A673 (cell line): ENCODE results near the gene STXBP5. TPM values are rescaled to one million over a fixed set of nuclear protein-coding genes. Genes with fewer than 3 reads are reported as not detected.

Experiments
- BruUV-seq: library from RNA; stranded (reverse); fragments of 400-500 nt; replicated peaks from 2 replicates; lab custom pipeline; 2021; lab: Mats Ljungman, UMichigan
- CTCF ChIA-PET: fragments of 300-600 bp; sonication (Branson Sonifier 250); formaldehyde crosslinking; loops from one replicate; lab custom pipeline; 2022; ENCODE audit warnings: antibody characterized with exemption; lab: Charles Lee
- POLR2A ChIA-PET: fragments of 300-600 bp; sonication (Branson Sonifier 250); formaldehyde crosslinking; loops from one replicate; lab custom pipeline; 2022; ENCODE audit warnings: antibody characterized with exemption; ENCODE audit not compliant: low non-redundant PET; lab: Charles Lee
- DNase-seq: peaks from one replicate; pipeline ENCODE4 v3.0.0-alpha.2; 2015; ENCODE audit warnings: low spot score
- H3K27ac ChIP-seq: fragments of 200-600 bp; sonication (generic); 2 replicates; pipeline ENCODE4 v1.5.1; 2016; ENCODE audit warnings: mixed run types, low read depth, mild to moderate bottlenecking, mixed read lengths, antibody characterized with exemption, low read length; ENCODE audit not compliant: poor library complexity, severe bottlenecking
- H3K27me3 ChIP-seq: fragments of 200-600 bp; sonication (generic); replicated peaks from 2 replicates; pipeline ENCODE4 v1.6.1; 2017; ENCODE audit warnings: mixed run types, low read depth, mild to moderate bottlenecking, mixed read lengths, antibody characterized with exemption, low read length; ENCODE audit not compliant: insufficient read depth, poor library complexity
- H3K36me3 ChIP-seq: fragments of 200-600 bp; sonication (generic); 2 replicates; pipeline ENCODE4 v1.6.1; 2016; ENCODE audit warnings: mixed run types, mild to moderate bottlenecking, mixed read lengths, antibody characterized with exemption, low read length; ENCODE audit not compliant: insufficient read depth, poor library complexity, severe bottlenecking
- H3K4me1 ChIP-seq: fragments of 200-600 bp; sonication (generic); 2 replicates; pipeline ENCODE4 v1.6.1; 2017; ENCODE audit warnings: mixed run types, mild to moderate bottlenecking, mixed read lengths, antibody characterized with exemption, low read length; ENCODE audit not compliant: insufficient read depth, poor library complexity, severe bottlenecking
- H3K4me3 ChIP-seq: fragments of 200-600 bp; sonication (generic); 2 replicates; pipeline ENCODE4 v1.5.1; 2016; ENCODE audit warnings: low read depth, mixed run types, mild to moderate bottlenecking, mixed read lengths, low read length; ENCODE audit not compliant: poor library complexity, severe bottlenecking
- H3K9me3 ChIP-seq: fragments of 200-600 bp; sonication (generic); 2 replicates; pipeline ENCODE4 v1.6.1; 2016; ENCODE audit warnings: mixed run types, low read depth, mild to moderate bottlenecking, mixed read lengths, antibody characterized with exemption, low read length; ENCODE audit not compliant: poor library complexity, severe bottlenecking
- EZH2 ChIP-seq: fragments of 200-600 bp; sonication (generic); IDR thresholded peaks from 2 replicates; pipeline ENCODE4 v1.6.1; 2017; ENCODE audit warnings: borderline replicate concordance, low read depth, mild to moderate bottlenecking, mixed read lengths, antibody characterized with exemption, low read length; ENCODE audit not compliant: poor library complexity, severe bottlenecking
- intact Hi-C: fragments of 100-400 bp; cut with micrococcal nuclease; formaldehyde crosslinking; loops from one replicate; pipeline ENCODE4 v1.10.0; 2022; ENCODE audit not compliant: unreplicated experiment
- total RNA-seq: library from RNA; stranded (reverse); gene quantifications from 2 replicates; pipeline ENCODE4 v1.2.3, GENCODE V29; 2021
- TF ChIP-seq, protein P1 (sequence below): fragments of 300-800, 200-600 bp; sonication (generic); conservative IDR thresholded peaks from 2 replicates; pipeline ENCODE4 v1.5.1; 2017; ENCODE audit warnings: low read depth, mild to moderate bottlenecking, antibody characterized with exemption, low read length, moderate library complexity, mixed read lengths

STXBP5 gene
- total RNA-seq, 1 experiment from 2014 or later = 14.5 TPM

- no peak overlapping the region for H3K4me3 ChIP-seq
- ChIA-PET CTCF (no interaction called here), POLR2A (no interaction called here)
- intact Hi-C loops = loop anchor here (5.0 kb wide), 1 partner anchor 363 kb away; no protein-coding TSS in a partner anchor
- H3K4me1 ChIP-seq = peaks cover 3% of the 10 kb centered on the region
- no peaks in the 10 kb centered on the region for H3K9me3 ChIP-seq
- DNase-seq = no peak
- BruUV-seq = no TSS peak
- no peaks in the 10 kb centered on the region for H3K36me3 ChIP-seq
- H3K27me3 ChIP-seq = no peaks in the 10 kb centered on the region
- no peak for TF ChIP-seq EZH2
- TF ChIP-seq, protein P1, sequence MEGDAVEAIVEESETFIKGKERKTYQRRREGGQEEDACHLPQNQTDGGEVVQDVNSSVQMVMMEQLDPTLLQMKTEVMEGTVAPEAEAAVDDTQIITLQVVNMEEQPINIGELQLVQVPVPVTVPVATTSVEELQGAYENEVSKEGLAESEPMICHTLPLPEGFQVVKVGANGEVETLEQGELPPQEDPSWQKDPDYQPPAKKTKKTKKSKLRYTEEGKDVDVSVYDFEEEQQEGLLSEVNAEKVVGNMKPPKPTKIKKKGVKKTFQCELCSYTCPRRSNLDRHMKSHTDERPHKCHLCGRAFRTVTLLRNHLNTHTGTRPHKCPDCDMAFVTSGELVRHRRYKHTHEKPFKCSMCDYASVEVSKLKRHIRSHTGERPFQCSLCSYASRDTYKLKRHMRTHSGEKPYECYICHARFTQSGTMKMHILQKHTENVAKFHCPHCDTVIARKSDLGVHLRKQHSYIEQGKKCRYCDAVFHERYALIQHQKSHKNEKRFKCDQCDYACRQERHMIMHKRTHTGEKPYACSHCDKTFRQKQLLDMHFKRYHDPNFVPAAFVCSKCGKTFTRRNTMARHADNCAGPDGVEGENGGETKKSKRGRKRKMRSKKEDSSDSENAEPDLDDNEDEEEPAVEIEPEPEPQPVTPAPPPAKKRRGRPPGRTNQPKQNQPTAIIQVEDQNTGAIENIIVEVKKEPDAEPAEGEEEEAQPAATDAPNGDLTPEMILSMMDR = no peak
- no peak overlapping the region for H3K27ac ChIP-seq
These were observed 16.1 kb downstream of the STXBP5 start for GRCh38 chr6:147220345-147220744.

- intact Hi-C loops = loop anchor here (5.0 kb wide), 1 partner anchor 364 kb away; no protein-coding TSS in a partner anchor
- Histone ChIP-seq H3K36me3 (no peaks in the 10 kb centered on the region), H3K27me3 (no peaks in the 10 kb centered on the region), H3K27ac (no peak overlapping the region), H3K4me3 (no peak overlapping the region), H3K4me1 (peaks cover 3% of the 10 kb centered on the region), H3K9me3 (no peaks in the 10 kb centered on the region)
- TF ChIP-seq, protein P1 = no peak
- no peak for TF ChIP-seq EZH2
- ChIA-PET POLR2A (interaction anchor here (0.6 kb wide), 1 partner anchor 330 kb away, joined by 5 read pairs; no protein-coding TSS in a partner anchor), CTCF (no interaction called here)
- no TSS peak for BruUV-seq
- no peak for DNase-seq
These were observed 17.5 kb downstream of the STXBP5 start for GRCh38 chr6:147221739-147222138.

GRCh38 chr6:147222160-147222838 lies 18.1 kb downstream of the STXBP5 start:
- H3K4me1 ChIP-seq = peaks cover 2% of the 10 kb centered on the region
- no peaks in the 10 kb centered on the region for H3K36me3 ChIP-seq
- CTCF ChIA-PET = interaction anchor here (0.6 kb wide), 1 partner anchor 8 kb away, joined by 3 read pairs; no protein-coding TSS in a partner anchor
- TF ChIP-seq, protein P1 = peak; percentile 57
- no peak for TF ChIP-seq EZH2
- DNase-seq = peak; percentile 37
- H3K27ac ChIP-seq = no peak overlapping the region
- no peak overlapping the region for H3K4me3 ChIP-seq
- POLR2A ChIA-PET = no interaction called here
- no peaks in the 10 kb centered on the region for H3K27me3 ChIP-seq
- no peaks in the 10 kb centered on the region for H3K9me3 ChIP-seq
- no TSS peak for BruUV-seq
- intact Hi-C loops = loop anchor here (5.0 kb wide), 1 partner anchor 365 kb away; no protein-coding TSS in a partner anchor
